ENCODE data around the gene KCTD12. TPM values are rescaled to one million over a fixed set of nuclear protein-coding genes. Genes with fewer than 3 reads are reported as not detected.

The KCTD12 gene
- 168 TPM for total RNA-seq (2013)
- polyA plus RNA-seq (10 to 100 TPM; 30.9 to 67.1 (median 31.2) TPM), polyA minus RNA-seq (148 and 274 TPM in 2 replicates), total RNA-seq (67.2 to 448 (median 310) reads per million in 11 experiments)

DNA sequence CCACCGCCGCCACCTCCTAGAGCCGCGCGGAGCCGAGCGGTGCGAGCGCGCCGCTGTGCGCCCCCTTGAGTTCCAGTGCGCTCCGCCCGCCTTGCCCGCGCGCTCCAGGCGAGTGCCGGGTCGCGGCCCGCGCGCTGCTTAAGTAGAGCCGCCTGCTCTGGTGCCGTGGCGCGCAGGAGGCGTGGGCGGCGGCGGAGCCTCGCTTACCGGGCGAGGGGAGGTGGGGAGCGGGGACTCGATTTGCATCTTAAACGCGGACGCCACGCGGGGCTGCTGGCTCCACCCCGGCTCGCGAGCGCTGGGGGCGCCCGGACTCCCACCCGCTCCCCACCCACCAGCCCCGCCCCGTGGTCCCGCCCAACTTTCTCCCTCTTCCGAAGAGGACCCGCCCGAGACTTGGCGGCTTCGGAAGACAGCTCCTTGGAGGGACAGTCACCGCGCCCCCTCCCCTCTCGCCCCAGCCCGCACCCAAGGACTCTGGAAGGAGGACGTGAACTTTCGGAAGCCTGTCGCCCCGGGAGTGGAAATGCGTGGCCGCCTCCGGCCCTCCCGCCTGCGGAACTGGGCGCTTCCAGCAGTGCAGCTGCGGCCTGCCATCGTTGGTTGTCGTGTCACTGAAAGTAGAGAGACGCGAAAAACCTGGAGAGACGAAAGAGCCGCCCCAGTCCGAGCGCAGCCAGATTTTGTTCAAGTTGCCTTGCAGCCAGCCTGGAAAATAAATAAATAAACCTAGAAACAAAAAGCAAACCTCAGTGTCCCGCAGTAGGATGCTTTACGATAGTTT lies at the start of gene KCTD12:
TSS of gene KCTD12 (minus strand) at position 114 of the 784 bp plus-strand sequence. CDS start 257 bp downstream, outside the sequence.
- H3K27ac Mint-ChIP-seq, result peak within 1 kb of the TSS; percentile 96 to 99 (median 97)

DNA sequence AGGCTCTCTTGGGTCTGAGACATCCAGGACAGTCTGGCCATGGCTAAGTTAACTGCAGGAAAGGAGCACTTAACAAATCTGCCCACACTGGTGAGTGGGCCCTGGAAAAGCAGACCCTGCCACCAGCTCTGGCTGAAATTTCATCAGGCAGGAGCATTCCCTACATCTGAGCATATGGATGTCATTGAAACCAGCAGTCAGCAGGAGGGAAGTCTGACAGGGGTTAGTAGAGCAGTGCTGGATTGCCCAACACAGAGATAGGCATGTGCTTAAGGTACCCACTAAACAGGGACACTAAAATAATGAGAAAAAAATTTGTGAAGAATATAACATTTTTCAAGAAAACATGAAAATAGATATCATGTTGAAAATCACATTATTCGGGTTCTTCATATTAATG lies 48.5 kb upstream of the KCTD12 start:
- Histone ChIP-seq H3K36me3 (replicated peaks in 1 of 2; ENCODE audit: control insufficient read depth in 1 of 2, insufficient read depth in 2 of 2, low read length in 2 of 2) (no peaks in the 10 kb centered on the region), H3K79me2 (ENCODE audit: insufficient read depth, low read length) (no peaks in the 10 kb centered on the region), H3K4me3 (replicated peaks in 1 of 3; ENCODE audit: low read depth in 2 of 3, low read length in 3 of 3) (no peak overlapping the region), H3K9ac (ENCODE audit: insufficient read depth, low read length, poor library complexity, severe bottlenecking) (no peak overlapping the region), H2AFZ (ENCODE audit: insufficient read depth, low read depth, low read length, poor library complexity, severe bottlenecking) (no peak overlapping the region), H4K20me1 (ENCODE audit: insufficient read depth, low read length) (no peaks in the 10 kb centered on the region), H3K27me3 (ENCODE audit: control insufficient read depth in 2 of 2, insufficient read depth in 2 of 2, low read length in 2 of 2) (no peaks in the 10 kb centered on the region), H3K9me3 (replicated peaks in 1 of 2; ENCODE audit: control insufficient read depth in 1 of 2, insufficient read depth in 1 of 2, low read length in 2 of 2) (peaks cover 3 to 7% of the 10 kb centered on the region in 2 donors), H3K27ac (ENCODE audit: low read depth in 1 of 2, low read length in 2 of 2) (no peak overlapping the region), H3K4me1 (ENCODE audit: control insufficient read depth in 1 of 2, insufficient read depth in 2 of 2, low read length in 2 of 2) (peaks cover 31 to 32% of the 10 kb centered on the region in 2 donors), H3K4me2 (replicated peaks; ENCODE audit: extremely low read depth, low read length, poor library complexity, severe bottlenecking) (no peak overlapping the region)
- intact Hi-C loops (cut with micrococcal nuclease), result loop anchor here in 1 of 2 donors (5.0 kb wide), 2 partner anchors 43 to 52 kb away; no protein-coding TSS in a partner anchor
- peaks cover 29% of the 10 kb centered on the region for H3K4me1 Mint-ChIP-seq
- H3K27ac Mint-ChIP-seq, result no peak overlapping the region
- no peak for DNase-seq
- TF ChIP-seq, protein P1, sequence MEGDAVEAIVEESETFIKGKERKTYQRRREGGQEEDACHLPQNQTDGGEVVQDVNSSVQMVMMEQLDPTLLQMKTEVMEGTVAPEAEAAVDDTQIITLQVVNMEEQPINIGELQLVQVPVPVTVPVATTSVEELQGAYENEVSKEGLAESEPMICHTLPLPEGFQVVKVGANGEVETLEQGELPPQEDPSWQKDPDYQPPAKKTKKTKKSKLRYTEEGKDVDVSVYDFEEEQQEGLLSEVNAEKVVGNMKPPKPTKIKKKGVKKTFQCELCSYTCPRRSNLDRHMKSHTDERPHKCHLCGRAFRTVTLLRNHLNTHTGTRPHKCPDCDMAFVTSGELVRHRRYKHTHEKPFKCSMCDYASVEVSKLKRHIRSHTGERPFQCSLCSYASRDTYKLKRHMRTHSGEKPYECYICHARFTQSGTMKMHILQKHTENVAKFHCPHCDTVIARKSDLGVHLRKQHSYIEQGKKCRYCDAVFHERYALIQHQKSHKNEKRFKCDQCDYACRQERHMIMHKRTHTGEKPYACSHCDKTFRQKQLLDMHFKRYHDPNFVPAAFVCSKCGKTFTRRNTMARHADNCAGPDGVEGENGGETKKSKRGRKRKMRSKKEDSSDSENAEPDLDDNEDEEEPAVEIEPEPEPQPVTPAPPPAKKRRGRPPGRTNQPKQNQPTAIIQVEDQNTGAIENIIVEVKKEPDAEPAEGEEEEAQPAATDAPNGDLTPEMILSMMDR (IDR thresholded peaks at IDR 0.05), result no peak
- H3K9me3 Mint-ChIP-seq, result peaks cover 7 to 18% (median 9%) of the 10 kb centered on the region in 7 donors
- H3K4me3 Mint-ChIP-seq, result no peak overlapping the region
- H3K36me3 Mint-ChIP-seq, result peaks cover 0 to 3% of the 10 kb centered on the region in 2 donors
- no CpG with 5 or more reads among the region's 1 CpG for WGBS (ENCODE audit: insufficient coverage)
- H3K27me3 Mint-ChIP-seq (ENCODE audit: low read depth in 3 of 3), result peaks cover 0 to 1% (median 0%) of the 10 kb centered on the region in 3 donors

More for the DNA sequence above, at the start of gene KCTD12:
- intact Hi-C loops (cut with micrococcal nuclease), result loop anchor here (5.0 to 10.0 kb wide), 7 partner anchors 34 to 438 kb away; partner anchors contain the start of genes CLN5 (in 1 of the 2) and MYCBP2 (in 1 of the 2)
- TF ChIP-seq, protein P1 (IDR thresholded peaks at IDR 0.05), result peak; percentile 17
- Histone ChIP-seq H3K27me3 (ENCODE audit: control insufficient read depth in 2 of 2, insufficient read depth in 2 of 2, low read length in 2 of 2) (peaks cover 0 to 5% of the 10 kb centered on the region in 2 donors), H4K20me1 (ENCODE audit: insufficient read depth, low read length) (peaks cover 22% of the 10 kb centered on the region), H3K9me3 (replicated peaks in 1 of 2; ENCODE audit: control insufficient read depth in 1 of 2, insufficient read depth in 1 of 2, low read length in 2 of 2) (no peaks in the 10 kb centered on the region), H3K79me2 (ENCODE audit: insufficient read depth, low read length) (peaks cover 45% of the 10 kb centered on the region), H3K4me3 (replicated peaks in 1 of 3; ENCODE audit: low read depth in 2 of 3, low read length in 3 of 3) (peak within 1 kb of the TSS; percentile 91 to 97 (median 96)), H3K9ac (ENCODE audit: insufficient read depth, low read length, poor library complexity, severe bottlenecking) (peak within 1 kb of the TSS; percentile 86), H3K36me3 (replicated peaks in 1 of 2; ENCODE audit: control insufficient read depth in 1 of 2, insufficient read depth in 2 of 2, low read length in 2 of 2) (no peaks in the 10 kb centered on the region), H2AFZ (ENCODE audit: insufficient read depth, low read depth, low read length, poor library complexity, severe bottlenecking) (peak within 1 kb of the TSS; percentile 75), H3K27ac (ENCODE audit: low read depth in 1 of 2, low read length in 2 of 2) (peak within 1 kb of the TSS; percentile 96), H3K4me1 (ENCODE audit: control insufficient read depth in 1 of 2, insufficient read depth in 2 of 2, low read length in 2 of 2) (peaks cover 13 to 19% of the 10 kb centered on the region in 2 donors), H3K4me2 (replicated peaks; ENCODE audit: extremely low read depth, low read length, poor library complexity, severe bottlenecking) (peak within 1 kb of the TSS; percentile 85)
- Mint-ChIP-seq H3K36me3 (peaks cover 7 to 18% of the 10 kb centered on the region in 2 donors), H3K4me3 (peak within 1 kb of the TSS; percentile 98 to 99), H3K4me1 (peaks cover 28% of the 10 kb centered on the region), H3K27me3 (ENCODE audit: low read depth in 3 of 3) (peaks cover 8 to 11% (median 10%) of the 10 kb centered on the region in 3 donors), H3K9me3 (no peaks in the 10 kb centered on the region)
- WGBS (ENCODE audit: insufficient coverage), result 2% methylated on average over 59 of the region's 83 CpGs
- DNase-seq, result peak; percentile 77 to 86 (median 83)
